Stomach (tissue), 9 donors: ENCODE results near the gene MEST. TPM values are rescaled to one million over a fixed set of nuclear protein-coding genes. Genes with fewer than 3 reads are reported as not detected.

Source experiments
- DNase-seq, 2 donors: peaks; one replicate each; pipeline versions ENCODE4 v3.0.0 to v3.0.0-alpha.2; 2013 to 2019
- H3K27ac ChIP-seq, 5 donors: fragments of 200-600 bp in 4 of 5; sonication (generic) in 4 of 5; one replicate each; pipeline ENCODE4 v1.5.1; 2013 to 2019; ENCODE audit warnings: mild to moderate bottlenecking in 1 of 5, moderate library complexity in 1 of 5
- H3K27me3 ChIP-seq, 3 donors: fragments of 200-600 bp; sonication (generic); one replicate each; pipeline ENCODE4 v1.5.1; 2017 to 2019; ENCODE audit warnings: mixed run types in 1 of 3
- H3K36me3 ChIP-seq, 4 donors: fragments of 200-600 bp; sonication (generic); 1 replicate in 3 of 4; 2 replicates in 1 of 4; pipeline ENCODE4 v1.5.1; 2016 to 2019
- H3K4me1 ChIP-seq, 4 donors: fragments of 200-600 bp; sonication (generic); one replicate each; pipeline ENCODE4 v1.5.1; 2016 to 2019
- H3K4me3 ChIP-seq, 4 donors: fragments of 200-600 bp; sonication (generic) in 3 of 4; one replicate each; pipeline ENCODE4 v1.5.1; 2016 to 2019; ENCODE audit warnings: mild to moderate bottlenecking in 1 of 4
- H3K9me3 ChIP-seq, 4 donors: fragments of 200-600 bp; sonication (generic); one replicate each; pipeline ENCODE4 v1.5.1; 2016 to 2019
- EP300 ChIP-seq: sonication (generic); formaldehyde crosslinking; IDR thresholded peaks from one replicate; pipeline ENCODE4 v1.6.1; 2017; ENCODE audit warnings: antibody characterized with exemption
- POLR2A ChIP-seq, 4 donors: fragments of 450-650 bp; IDR thresholded peaks; one replicate each; pipeline ENCODE4 v1.6.1; 2016; ENCODE audit warnings: antibody characterized with exemption in 4 of 4, control low read depth in 2 of 4, mild to moderate bottlenecking in 1 of 4, moderate library complexity in 1 of 4
- POLR2AphosphoS5 ChIP-seq, 3 donors: sonication (generic); formaldehyde crosslinking; IDR thresholded peaks; one replicate each; pipeline ENCODE4 v1.6.1; 2016; ENCODE audit warnings: antibody characterized with exemption in 3 of 3
- WGBS, 5 donors: extraction: QIAGEN DNeasy Blood & Tissue Kit in 3 of 5; methylation state at CpG; one replicate each; pipeline versions ENCODE4 v1.1.5 to v1.1.7; 2013 to 2018; 5-methylcytosine and 5-hydroxymethylcytosine counted together
- intact Hi-C: fragments of 100-400 bp; cut with DNase I; formaldehyde crosslinking; loops from one replicate; pipeline ENCODE4 v1.15.1; 2023; ENCODE audit warnings: low total_unique reads
- polyA plus RNA-seq, 3 donors: library from polyadenylated mRNA; stranded (reverse); fragments of 200-250 nt; gene quantifications; one replicate each; pipeline ENCODE4 v1.2.3, GENCODE V29; 2013
- total RNA-seq, 5 donors: library from RNA; depleted of rRNA; stranded (reverse); fragments of >200 nt; gene quantifications; one replicate each; pipeline versions ENCODE4 v1.1.0 to v1.2.3, GENCODE V29; 2014 to 2016
- TF ChIP-seq, protein P1 (sequence below), 7 experiments: fragments of 450-650 bp in 4 of 7; fragments of 200-600 bp in 3 of 7; sonication (generic) in 3 of 7; IDR thresholded peaks; one replicate each; pipeline ENCODE4 v1.5.1; 2016 to 2019; ENCODE audit warnings: antibody characterized with exemption in 7 of 7, control low read depth in 2 of 7, mild to moderate bottlenecking in 1 of 7
- donor health status: healthy with polysubstance abuse.
- donor health status: Bipolar disorder and iron deficiency.
- donor health status: healthy.

Gene MEST
- total and polyA plus RNA-seq, 8 donors = 3.1 to 88.7 (median 4.9) TPM; not detected in 1

DNA sequence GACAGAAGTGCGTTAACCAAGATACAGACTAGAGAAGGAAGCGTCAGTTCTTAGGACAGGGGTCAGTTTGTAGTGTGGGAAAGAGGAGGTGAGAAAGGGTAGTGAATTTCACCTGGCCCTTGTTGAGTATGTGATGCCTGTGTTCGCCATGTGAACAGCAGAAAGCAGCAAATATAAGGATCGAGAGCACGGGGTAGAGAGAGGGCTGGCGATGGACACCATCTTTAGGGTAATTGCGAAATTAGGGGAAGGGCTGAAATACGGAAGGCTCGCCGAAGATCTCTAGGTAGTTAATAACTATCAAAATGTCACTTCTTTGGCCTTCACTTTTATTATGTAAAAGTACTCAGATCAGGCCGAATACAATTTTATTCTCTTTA lies 6.2 kb upstream of the MEST start:
- no peak for DNase-seq
- TF ChIP-seq, protein P1, sequence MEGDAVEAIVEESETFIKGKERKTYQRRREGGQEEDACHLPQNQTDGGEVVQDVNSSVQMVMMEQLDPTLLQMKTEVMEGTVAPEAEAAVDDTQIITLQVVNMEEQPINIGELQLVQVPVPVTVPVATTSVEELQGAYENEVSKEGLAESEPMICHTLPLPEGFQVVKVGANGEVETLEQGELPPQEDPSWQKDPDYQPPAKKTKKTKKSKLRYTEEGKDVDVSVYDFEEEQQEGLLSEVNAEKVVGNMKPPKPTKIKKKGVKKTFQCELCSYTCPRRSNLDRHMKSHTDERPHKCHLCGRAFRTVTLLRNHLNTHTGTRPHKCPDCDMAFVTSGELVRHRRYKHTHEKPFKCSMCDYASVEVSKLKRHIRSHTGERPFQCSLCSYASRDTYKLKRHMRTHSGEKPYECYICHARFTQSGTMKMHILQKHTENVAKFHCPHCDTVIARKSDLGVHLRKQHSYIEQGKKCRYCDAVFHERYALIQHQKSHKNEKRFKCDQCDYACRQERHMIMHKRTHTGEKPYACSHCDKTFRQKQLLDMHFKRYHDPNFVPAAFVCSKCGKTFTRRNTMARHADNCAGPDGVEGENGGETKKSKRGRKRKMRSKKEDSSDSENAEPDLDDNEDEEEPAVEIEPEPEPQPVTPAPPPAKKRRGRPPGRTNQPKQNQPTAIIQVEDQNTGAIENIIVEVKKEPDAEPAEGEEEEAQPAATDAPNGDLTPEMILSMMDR (IDR thresholded peaks at IDR 0.05) = no peak
- TF ChIP-seq POLR2A (IDR thresholded peaks at IDR 0.05) (no peak), EP300 (no peak), POLR2AphosphoS5 (IDR thresholded peaks at IDR 0.05) (no peak)
- Histone ChIP-seq H3K4me3 (peak overlapping the region; percentile 44 to 73 (median 56)), H3K9me3 (no peaks in the 10 kb centered on the region), H3K36me3 (no peaks in the 10 kb centered on the region), H3K27me3 (peaks cover 0 to 39% (median 3%) of the 10 kb centered on the region in 3 donors), H3K27ac (peak overlapping the region in 3 of 5 donors; percentile 49 to 63 (median 60)), H3K4me1 (peaks cover 15 to 50% (median 31%) of the 10 kb centered on the region in 4 donors)
- intact Hi-C loops = no loop called here
- WGBS, 5 donors = 69 to 82% (median 75%) methylated on average over 11 of the region's 11 CpGs

DNA sequence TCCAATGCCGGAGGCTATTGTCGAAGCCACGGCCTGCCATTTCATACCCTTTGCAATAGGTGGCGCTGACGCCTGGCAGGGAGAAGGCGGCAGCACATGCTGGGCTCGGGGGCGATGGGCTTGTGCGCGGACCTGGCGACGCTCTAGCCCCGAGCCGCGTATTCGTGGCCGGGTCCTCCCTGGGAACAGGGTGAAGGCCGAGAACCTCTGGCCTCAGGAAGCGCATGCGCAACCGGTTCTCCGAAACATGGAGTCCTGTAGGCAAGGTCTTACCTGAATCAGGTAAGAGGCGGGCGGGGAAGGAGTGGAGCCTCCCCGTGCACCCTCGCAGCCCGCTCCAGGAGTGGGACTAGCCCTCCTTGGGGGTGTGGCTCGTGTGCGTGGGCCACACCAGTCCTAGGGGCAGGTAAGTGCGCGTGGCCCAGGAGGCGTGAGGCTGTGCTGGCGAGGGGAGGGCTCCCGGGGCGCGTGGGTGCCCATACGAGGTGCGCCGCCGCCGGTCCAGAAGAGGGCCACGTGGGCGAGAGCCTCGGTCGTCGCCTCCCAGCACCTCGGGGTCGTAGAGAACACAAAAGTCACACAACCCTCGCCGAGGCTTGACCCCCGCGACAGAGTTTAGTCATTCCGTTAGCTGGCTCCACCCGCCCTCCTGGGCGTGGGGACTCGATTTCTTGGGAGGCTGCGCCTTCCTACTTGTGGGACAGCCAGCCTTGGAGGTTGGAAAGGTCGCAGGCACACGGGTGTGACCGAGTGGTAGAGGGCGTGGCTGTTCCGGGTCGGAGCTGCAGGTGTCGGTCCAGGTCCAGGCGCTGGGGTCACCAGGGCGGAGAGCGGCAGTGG lies 5.6 kb upstream of the MEST start:
- peak overlapping the region; percentile 44 to 73 (median 56) for H3K4me3 ChIP-seq
- peak; percentile 80 to 92 for DNase-seq
- intact Hi-C loops = no loop called here
- H3K27me3 ChIP-seq = peaks cover 0 to 45% (median 7%) of the 10 kb centered on the region in 3 donors
- H3K27ac ChIP-seq = peak overlapping the region; percentile 42 to 64 (median 60)
- no peaks in the 10 kb centered on the region for H3K36me3 ChIP-seq
- H3K9me3 ChIP-seq = no peaks in the 10 kb centered on the region
- peaks cover 20 to 56% (median 37%) of the 10 kb centered on the region in 4 donors for H3K4me1 ChIP-seq
- 4 to 14% (median 8%) methylated on average over 37 to 67 of the region's 67 CpGs for WGBS, 5 donors
- TF ChIP-seq POLR2AphosphoS5 (IDR thresholded peaks at IDR 0.05) (peak in 1 of 3 donors; percentile 32), EP300 (no peak)
- TF ChIP-seq, protein P1 (IDR thresholded peaks at IDR 0.05) = peak in 5 of 7 experiments; percentile 34 to 68 (median 62)

DNA sequence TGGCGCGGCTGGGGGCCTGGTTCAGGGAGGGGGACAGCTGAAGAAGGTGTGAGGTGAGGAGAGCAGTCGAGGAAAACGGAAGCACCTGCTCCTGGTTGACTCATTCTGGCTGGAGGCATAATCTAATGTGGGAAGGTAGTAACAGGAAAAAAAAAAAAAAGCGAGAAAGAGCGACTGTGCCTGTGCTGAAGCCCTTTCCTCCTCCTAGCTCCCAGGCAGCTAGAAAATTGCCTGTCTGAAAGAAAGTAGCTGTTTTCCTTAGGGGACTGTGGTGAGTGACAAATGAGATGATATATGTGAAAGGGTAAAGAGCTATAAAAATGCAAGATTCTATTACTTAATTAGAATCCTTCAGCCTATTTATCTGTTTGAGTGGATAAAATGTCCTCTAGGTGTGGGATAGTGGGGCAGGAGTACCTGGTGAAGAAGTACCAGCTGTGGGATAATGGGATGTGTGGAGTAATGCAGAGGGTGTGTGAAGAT lies 4.9 kb upstream of the MEST start:
- intact Hi-C loops = no loop called here
- Histone ChIP-seq H3K27me3 (peaks cover 0 to 52% (median 12%) of the 10 kb centered on the region in 3 donors), H3K4me1 (peaks cover 27 to 57% (median 41%) of the 10 kb centered on the region in 4 donors), H3K27ac (peak overlapping the region; percentile 42 to 64 (median 60)), H3K36me3 (no peaks in the 10 kb centered on the region), H3K9me3 (no peaks in the 10 kb centered on the region), H3K4me3 (peak overlapping the region; percentile 44 to 73 (median 56))
- 11 to 34% (median 16%) methylated on average over 6 of the region's 6 CpGs for WGBS, 5 donors
- no peak for TF ChIP-seq POLR2A (IDR thresholded peaks at IDR 0.05)
- no peak for TF ChIP-seq POLR2AphosphoS5 (IDR thresholded peaks at IDR 0.05)
- TF ChIP-seq, protein P1 (IDR thresholded peaks at IDR 0.05) = no peak
- no peak for TF ChIP-seq EP300
- no peak for DNase-seq

DNA sequence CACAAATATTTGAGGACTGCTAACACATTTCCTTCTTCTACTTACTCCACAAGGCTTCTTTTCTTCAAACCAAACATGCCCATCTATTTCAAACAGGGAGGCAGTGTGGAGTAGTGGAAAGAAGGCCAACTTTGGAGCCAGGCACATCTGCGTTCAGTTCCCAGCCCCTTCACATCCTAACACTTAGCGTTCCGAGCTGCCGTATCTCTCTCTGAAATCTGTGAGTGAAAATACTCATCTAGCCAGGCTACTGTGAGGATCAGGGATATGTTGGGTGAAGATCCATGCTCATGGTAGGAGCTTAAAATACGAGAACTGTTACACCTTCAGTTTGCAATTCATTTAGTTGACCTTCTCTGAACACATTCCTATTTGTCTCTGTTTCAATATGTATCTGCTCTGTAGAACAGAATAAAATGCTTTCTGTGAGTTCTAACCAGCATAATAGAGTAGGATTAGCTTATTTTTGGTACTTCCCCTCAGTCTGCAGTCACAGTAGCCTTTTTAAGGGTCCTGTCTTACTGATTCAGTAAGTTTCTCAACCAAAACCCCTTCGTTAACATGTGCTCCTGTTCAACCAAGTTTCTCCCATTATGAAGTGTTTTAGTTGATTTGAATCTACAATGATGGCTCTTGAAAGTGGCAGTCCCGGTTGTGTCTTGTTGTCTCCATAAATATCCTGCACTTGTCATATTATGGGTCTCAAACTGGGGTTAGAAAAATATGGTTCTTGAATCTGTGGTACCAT lies 3.3 kb upstream of the MEST start:
- Histone ChIP-seq H3K27me3 (peaks cover 0 to 62% (median 23%) of the 10 kb centered on the region in 3 donors), H3K9me3 (no peaks in the 10 kb centered on the region), H3K4me1 (peaks cover 29 to 69% (median 46%) of the 10 kb centered on the region in 4 donors), H3K36me3 (no peaks in the 10 kb centered on the region), H3K27ac (no peak overlapping the region), H3K4me3 (no peak overlapping the region)
- 82 to 87% (median 83%) methylated on average over 7 of the region's 7 CpGs for WGBS, 5 donors
- peak in 1 of 2 donors; percentile 27 for DNase-seq
- TF ChIP-seq, protein P1 (IDR thresholded peaks at IDR 0.05) = no peak
- TF ChIP-seq POLR2AphosphoS5 (IDR thresholded peaks at IDR 0.05) (no peak), EP300 (no peak), POLR2A (IDR thresholded peaks at IDR 0.05) (no peak)
- intact Hi-C loops = no loop called here
